Colon (tissue), 2 donors: ENCODE results near the gene SP2.

Source experiments
- FAIRE-seq: peaks from 2 replicates; lab custom pipeline; 2012; peaks lifted over from hg19 to GRCh38; lab: Jason Lieb, UNC
- donor health status: control.
- donor health status: control.

Gene SP2

DNA sequence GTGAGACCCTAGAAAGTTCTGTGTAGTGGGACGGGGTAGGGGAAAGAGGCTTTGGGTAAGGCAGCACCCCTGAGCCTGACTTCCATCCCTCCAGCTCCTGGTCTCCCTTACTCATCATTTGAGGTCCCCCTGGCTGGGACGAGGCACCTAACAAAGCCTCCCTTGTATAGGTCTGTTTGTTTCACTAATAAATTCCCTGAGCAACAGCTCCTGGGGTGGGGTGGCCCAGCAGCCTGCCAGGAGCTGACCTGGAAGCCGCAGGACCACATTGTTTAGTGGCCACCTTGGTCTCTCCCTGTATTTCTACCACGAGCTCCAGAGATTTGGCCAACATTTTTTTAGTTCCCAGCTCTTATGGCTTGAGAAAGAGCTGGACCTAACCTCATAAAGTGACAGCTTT, 54.4 kb downstream of the SP2 start:
- no peak for FAIRE-seq

DNA sequence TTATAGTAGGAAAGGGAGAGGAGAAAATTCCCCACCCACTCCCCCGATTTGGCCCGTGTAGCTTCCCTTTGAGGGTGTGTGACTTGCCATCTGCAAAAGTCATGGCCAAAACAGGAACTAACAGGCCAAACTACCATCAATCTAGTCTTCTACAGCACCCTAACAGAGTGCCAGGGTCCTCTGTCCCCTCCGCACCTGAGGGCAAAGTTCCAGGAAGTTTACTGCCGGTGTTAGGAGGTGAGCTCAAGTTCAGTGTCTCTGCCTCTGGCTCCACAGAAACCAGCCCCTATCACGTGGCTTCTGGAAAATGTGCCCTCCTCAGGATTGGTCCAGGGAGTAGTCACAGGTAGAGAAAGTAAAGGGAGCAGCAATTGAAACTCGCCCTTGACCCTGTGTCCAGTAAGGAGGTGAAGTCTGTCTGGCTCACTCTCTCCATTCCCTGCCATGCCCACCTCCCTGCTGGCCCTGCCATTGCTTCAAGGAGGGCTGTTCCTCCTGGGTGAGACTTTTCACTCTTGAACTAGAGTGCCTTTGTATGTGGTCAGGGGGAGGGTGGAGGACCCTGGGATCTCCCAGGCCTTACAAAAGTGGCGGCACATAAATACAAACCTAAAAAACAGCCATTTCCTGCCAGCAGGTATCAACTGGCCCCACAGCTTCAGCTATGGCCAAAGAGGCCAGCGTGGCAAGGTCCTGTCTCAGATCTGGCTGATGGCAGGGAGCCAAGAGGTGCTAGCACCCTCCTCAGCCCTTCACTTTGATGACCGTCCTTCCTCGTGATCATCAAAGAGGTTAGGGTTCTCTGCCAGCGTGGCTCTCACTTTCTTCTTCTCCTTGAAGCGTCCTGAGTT, 56.4 kb downstream of the SP2 start:
- no peak for FAIRE-seq

- no peak for FAIRE-seq
Observed at GRCh38 chr17:47953909-47954308, 57.9 kb downstream of the SP2 start.

- FAIRE-seq, result no peak
Observed at GRCh38 chr17:47955497-47956461, 59.7 kb downstream of the SP2 start.

- no peak for FAIRE-seq
Observed at GRCh38 chr17:47956791-47957590, 61.0 kb downstream of the SP2 start.

DNA sequence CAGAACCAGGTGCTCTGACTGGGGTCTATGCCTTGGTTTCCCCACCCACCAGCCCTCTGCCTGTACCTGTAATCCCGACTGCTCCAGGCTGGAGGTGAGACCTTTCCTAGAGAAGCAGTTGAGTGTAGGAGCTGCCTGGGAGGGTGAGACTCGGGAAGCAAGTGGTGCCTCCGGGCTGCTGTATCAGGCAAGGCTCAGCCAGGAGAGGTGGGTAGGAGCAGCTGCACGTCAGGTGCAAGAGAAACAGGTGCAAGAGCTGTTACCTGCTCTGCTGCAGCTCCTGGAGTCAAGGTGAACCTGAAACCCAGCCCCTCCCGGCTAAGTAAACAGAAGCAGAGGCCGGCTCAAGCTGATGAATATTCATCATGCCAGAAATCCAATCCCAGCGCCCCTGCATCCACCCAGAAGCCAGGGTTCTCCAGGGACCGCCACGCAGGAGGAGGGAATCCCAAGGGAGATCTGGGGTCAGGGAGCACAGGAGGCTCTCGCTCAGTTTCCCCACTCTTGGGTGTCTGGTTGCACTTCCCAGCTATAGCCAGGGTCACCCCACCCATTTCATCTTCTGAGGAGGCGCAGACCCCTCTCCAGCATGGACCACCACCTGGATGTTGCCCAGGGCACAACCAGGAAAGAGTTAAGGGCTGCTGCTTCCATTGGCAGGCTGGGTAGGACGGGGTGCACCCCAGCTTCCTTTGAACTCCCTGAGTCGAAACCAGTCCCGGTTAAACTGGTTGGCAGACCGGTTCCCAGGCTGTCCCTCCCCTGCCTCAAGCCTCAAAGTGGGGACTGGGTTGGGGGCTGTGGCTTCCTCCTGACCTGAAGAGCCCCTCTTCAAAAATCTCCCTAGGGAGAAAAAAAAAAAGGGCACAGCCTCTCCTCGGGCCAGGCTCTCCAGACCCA, 61.8 kb downstream of the SP2 start, which contains the start of gene PRR15L:
Gene PRR15L, minus strand, starts transcription at position 293 of the 900 bp plus-strand sequence. CDS start 4,649 bp downstream, outside the sequence.
- no peak for FAIRE-seq

DNA sequence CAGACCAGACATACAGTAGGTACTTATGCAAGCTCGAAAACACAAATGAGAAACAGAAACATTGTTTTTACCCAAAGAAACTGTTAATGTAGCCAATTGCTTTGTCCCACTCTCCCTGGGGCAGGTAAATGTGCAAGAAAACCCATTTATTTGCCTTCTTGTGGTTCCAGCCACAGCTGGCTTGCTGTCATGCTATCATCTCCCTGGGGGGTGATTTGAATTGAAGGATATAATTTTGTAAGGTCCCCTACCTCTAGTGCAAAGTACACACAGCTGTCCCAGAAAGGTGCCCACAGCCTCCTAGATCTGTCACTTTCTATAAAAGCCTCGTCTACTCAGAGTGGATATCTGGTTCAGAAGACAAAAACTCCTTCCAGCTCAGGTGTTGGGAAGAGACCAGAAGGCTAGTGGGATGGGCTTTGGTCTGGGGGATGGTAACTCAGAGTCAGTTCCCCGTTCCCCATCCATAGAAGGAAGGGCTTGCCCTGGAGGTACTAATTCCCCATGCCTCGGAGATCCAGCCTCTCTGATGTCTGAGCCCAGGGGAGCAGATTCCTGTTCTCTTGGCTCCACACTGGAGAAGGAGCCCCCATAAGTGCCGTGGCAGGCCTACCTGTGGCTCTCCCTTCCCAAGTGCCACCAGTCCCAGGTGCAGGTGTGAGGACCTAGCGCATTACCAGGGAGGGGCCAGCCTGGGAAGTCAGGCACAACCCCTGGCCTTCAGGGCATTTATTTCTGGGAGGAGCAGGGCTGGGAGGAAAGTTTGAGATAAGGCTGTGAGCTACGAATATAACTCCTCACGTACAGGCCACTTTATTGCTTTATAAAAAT, 64.0 kb downstream of the SP2 start:
- no peak for FAIRE-seq

GRCh38 chr17:47961406-47961805, 65.4 kb downstream of the SP2 start:
- FAIRE-seq, result no peak

GRCh38 chr17:47962901-47963300, 66.9 kb downstream of the SP2 start:
- FAIRE-seq, result no peak

DNA sequence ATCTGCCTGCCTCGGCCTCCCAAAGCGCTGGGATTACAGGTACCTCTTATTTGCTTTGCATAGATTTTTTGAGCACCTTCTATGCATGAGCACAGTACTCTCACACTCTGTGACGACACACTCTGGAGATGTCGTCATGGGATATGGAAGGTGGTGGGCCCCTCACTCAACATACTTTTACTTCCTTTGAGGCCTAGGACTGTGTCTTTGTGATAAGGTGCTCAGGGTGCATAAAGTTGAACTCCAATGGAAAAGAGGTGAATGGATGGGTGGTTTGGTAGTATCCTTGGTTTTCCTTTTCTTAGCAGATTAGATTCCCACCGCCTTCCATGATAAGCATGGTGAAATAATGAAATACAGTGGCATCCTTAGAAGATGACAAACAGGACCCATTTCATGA, 68.8 kb downstream of the SP2 start:
- no peak for FAIRE-seq

DNA sequence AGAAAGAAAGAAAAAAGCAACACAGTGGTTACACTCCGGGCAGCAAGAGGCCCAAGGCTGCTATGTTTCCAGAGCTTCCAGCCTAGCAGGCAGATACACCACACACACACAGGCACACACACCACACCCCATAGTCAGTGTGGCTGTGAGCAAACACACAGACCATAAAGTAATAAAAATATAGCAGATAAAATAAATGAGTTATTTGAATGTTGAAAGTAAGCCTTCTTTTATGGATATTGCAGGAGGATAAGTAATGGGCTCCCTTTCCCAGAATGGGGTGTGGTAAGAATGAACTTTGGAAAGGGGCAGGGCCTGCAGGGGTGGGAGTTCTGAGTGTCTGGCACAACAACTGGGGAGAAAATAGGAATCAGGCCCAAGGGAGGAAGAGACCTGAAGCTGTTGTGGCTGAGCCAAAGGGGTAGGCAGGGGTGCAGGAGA, 70.1 kb downstream of the SP2 start:
- FAIRE-seq, result no peak

GRCh38 chr17:47967607-47968252, 71.7 kb downstream of the SP2 start:
- no peak for FAIRE-seq

- FAIRE-seq, result no peak
Observed at GRCh38 chr17:47968836-47969235, 72.8 kb downstream of the SP2 start.

DNA sequence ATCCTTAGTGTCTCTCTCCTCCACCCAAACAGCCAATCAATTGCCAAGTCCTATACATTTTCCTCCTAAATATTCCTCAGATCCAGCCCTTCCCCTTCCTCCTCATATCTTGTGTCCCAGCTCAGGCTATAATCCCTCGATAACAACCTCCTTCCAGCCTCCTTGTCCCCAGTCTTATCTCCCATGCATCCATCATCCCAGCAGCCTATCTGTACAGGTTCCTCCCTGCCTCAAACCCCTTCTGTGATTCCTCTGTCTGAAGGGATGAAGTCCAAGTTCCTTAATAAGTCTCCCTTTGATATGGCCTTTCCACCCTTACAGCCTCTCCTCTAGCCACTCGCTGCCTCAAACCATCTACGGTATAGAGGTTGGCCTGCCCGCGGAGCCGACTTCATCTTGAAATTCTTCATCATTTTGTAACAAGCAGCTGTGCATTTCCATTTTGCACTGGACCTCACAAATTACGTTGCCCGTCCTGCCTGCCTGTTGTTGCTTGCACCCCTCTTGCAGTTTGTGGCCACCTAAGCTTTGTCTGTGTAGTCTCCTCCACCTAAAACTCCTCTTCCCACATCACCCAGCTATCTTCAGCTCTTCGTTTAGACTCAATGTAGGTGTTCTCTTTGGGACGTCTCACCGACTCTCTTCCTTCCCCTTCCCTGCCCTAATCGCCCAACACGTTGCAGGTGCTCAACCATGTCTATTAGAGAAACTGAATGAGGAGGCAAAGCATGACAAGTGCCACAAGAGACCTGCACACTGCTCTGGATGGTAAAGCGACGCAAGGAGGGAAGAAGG, 74.1 kb downstream of the SP2 start:
- FAIRE-seq, result no peak

GRCh38 chr17:47970725-47971499, 74.9 kb downstream of the SP2 start, which contains the start of gene CDK5RAP3:
Gene CDK5RAP3, plus strand, starts transcription at chr17:47971113. Its CDS starts 34 bp downstream, at chr17:47971147.
- FAIRE-seq, result peak; percentile 88

GRCh38 chr17:47973541-47973940, 77.5 kb downstream of the SP2 start:
- FAIRE-seq, result no peak

DNA sequence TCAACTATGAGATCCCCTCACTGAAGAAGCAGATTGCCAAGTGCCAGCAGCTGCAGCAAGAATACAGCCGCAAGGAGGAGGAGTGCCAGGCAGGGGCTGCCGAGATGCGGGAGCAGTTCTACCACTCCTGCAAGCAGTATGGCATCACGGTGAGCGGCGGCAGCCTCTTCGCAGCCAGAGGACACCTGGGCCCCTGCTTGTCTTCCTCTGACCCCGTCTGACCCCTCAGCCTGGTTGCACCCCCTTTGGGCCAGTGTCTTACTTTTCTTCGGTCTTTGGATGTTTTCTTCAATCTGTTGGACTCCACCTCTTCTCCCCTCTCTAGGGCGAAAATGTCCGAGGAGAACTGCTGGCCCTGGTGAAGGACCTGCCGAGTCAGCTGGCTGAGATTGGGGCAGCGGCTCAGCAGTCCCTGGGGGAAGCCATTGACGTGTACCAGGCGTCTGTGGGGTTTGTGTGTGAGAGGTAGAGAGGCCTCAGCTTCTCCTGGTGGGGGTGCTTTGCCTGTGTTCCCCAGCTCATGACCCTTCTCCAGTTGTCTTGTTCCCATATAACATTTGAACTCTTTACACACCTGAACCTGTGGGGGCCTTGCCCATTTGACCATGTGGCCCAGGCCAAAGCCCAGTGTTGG, 79.3 kb downstream of the SP2 start:
- FAIRE-seq, result no peak
